Neural progenitor cell (in vitro differentiated cells): Measurements from ENCODE around the gene SUPT3H. TPM values are rescaled to one million over a fixed set of nuclear protein-coding genes. Genes with fewer than 3 reads are reported as not detected.

Source experiments
- DNase-seq: peaks from one replicate; pipeline ENCODE4 v3.0.0-alpha.2; 2016; ENCODE audit warnings: low spot score
- H2AFZ ChIP-seq: fragments of 200-600 bp; sonication (generic); replicated peaks from 2 replicates; pipeline ENCODE4 v1.6.1; 2016; ENCODE audit warnings: antibody characterized with exemption
- H3F3A ChIP-seq: fragments of 200-600 bp; sonication (generic); 2 replicates; pipeline ENCODE4 v1.6.1; 2016; ENCODE audit warnings: antibody characterized with exemption, low read depth
- H3K27ac ChIP-seq: fragments of 200-600 bp; sonication (generic); 2 replicates; pipeline ENCODE4 v1.5.1; 2016; ENCODE audit warnings: mild to moderate bottlenecking
- H3K27me3 ChIP-seq: fragments of 200-600 bp; sonication (generic); 2 replicates; pipeline ENCODE4 v1.6.1; 2016; ENCODE audit warnings: mild to moderate bottlenecking, moderate library complexity
- H3K36me3 ChIP-seq: fragments of 200-600 bp; sonication (generic); 2 replicates; pipeline ENCODE4 v1.5.1; 2016
- H3K4me1 ChIP-seq: fragments of 200-600 bp; sonication (generic); 2 replicates; pipeline ENCODE4 v1.6.1; 2016; ENCODE audit warnings: mixed run types
- H3K4me2 ChIP-seq: fragments of 200-600 bp; sonication (generic); 2 replicates; pipeline ENCODE4 v1.6.1; 2016
- H3K4me3 ChIP-seq: fragments of 200-600 bp; sonication (generic); 2 replicates; pipeline ENCODE4 v1.5.1; 2016
- H3K79me2 ChIP-seq: fragments of 200-600 bp; sonication (generic); 2 replicates; pipeline ENCODE4 v1.6.1; 2016; ENCODE audit warnings: low read depth
- H3K9ac ChIP-seq: fragments of 200-600 bp; sonication (generic); 2 replicates; pipeline ENCODE4 v1.6.1; 2016
- H3K9me3 ChIP-seq: fragments of 200-600 bp; sonication (generic); 2 replicates; pipeline ENCODE4 v1.5.1; 2016; ENCODE audit warnings: low read depth
- H4K20me1 ChIP-seq: fragments of 200-600 bp; sonication (generic); 2 replicates; pipeline ENCODE4 v1.6.1; 2016; ENCODE audit warnings: low read depth
- H3K27ac Mint-ChIP-seq: 3 replicates; pipeline ENCODE4 v1.8.0; 2021; ENCODE audit warnings: mixed read lengths
- H3K27me3 Mint-ChIP-seq: 2 replicates; pipeline ENCODE4 v1.8.0; 2022; ENCODE audit warnings: low read depth, mild to moderate bottlenecking, inconsistent platforms, moderate library complexity, mixed read lengths; ENCODE audit not compliant: insufficient read depth
- H3K36me3 Mint-ChIP-seq: 3 replicates; pipeline ENCODE4 v1.8.0; 2021; ENCODE audit warnings: mixed read lengths
- H3K4me1 Mint-ChIP-seq: 3 replicates; pipeline ENCODE4 v1.8.0; 2021; ENCODE audit warnings: mixed read lengths
- H3K4me3 Mint-ChIP-seq: 3 replicates; pipeline ENCODE4 v1.8.0; 2021; ENCODE audit warnings: mild to moderate bottlenecking, moderate library complexity, mixed read lengths
- H3K9me3 Mint-ChIP-seq: 3 replicates; pipeline ENCODE4 v1.8.0; 2020; ENCODE audit warnings: mixed read lengths
- CTCF ChIP-seq: fragments of 200-600 bp; sonication (generic); IDR thresholded peaks from 2 replicates; pipeline ENCODE4 v1.5.1; 2017; ENCODE audit warnings: antibody characterized with exemption, mild to moderate bottlenecking
- EZH2 ChIP-seq: fragments of 200-600 bp; sonication (generic); IDR thresholded peaks from 2 replicates; pipeline ENCODE4 v1.6.1; 2017; ENCODE audit warnings: antibody characterized with exemption, mild to moderate bottlenecking, moderate library complexity
- EZH2phosphoT487 ChIP-seq: fragments of 200-600 bp; sonication (generic); IDR thresholded peaks from 2 replicates; pipeline ENCODE4 v1.6.1; 2017; ENCODE audit warnings: antibody characterized with exemption
- total RNA-seq: library from RNA; depleted of rRNA; stranded (reverse); fragments of >200 nt; gene quantifications from 2 replicates; pipeline ENCODE4 v1.2.3, GENCODE V29; 2015; ENCODE audit warnings: low replicate concordance

SUPT3H gene
- total RNA-seq, 1 donor from 2014 or later: 16.3 TPM

GRCh38 chr6:44825273-44825672, 552.5 kb downstream of the SUPT3H start:
- no peaks in the 10 kb centered on the region for H3K79me2 ChIP-seq
- Mint-ChIP-seq H3K4me1 (no peaks in the 10 kb centered on the region), H3K27me3 (no peaks in the 10 kb centered on the region), H3K27ac (no peak overlapping the region), H3K9me3 (no peaks in the 10 kb centered on the region), H3K4me3 (no peak overlapping the region), H3K36me3 (no peaks in the 10 kb centered on the region)
- no peak for DNase-seq
- H3K27ac ChIP-seq: no peak overlapping the region
- no peaks in the 10 kb centered on the region for H3K36me3 ChIP-seq
- H3K4me2 ChIP-seq: no peak overlapping the region
- H3K9me3 ChIP-seq: no peaks in the 10 kb centered on the region
- TF ChIP-seq EZH2 (no peak), EZH2phosphoT487 (no peak), CTCF (no peak)
- no peak overlapping the region for H2AFZ ChIP-seq
- no peaks in the 10 kb centered on the region for H4K20me1 ChIP-seq
- no peak overlapping the region for H3K9ac ChIP-seq
- no peaks in the 10 kb centered on the region for H3F3A ChIP-seq
- H3K4me1 ChIP-seq: no peaks in the 10 kb centered on the region
- no peak overlapping the region for H3K4me3 ChIP-seq
- no peaks in the 10 kb centered on the region for H3K27me3 ChIP-seq

GRCh38 chr6:44824567-44824966, 553.2 kb downstream of the SUPT3H start:
- no peaks in the 10 kb centered on the region for H3K4me1 Mint-ChIP-seq
- H3K27me3 Mint-ChIP-seq: no peaks in the 10 kb centered on the region
- Histone ChIP-seq H3K4me3 (no peak overlapping the region), H3K79me2 (no peaks in the 10 kb centered on the region), H3K36me3 (no peaks in the 10 kb centered on the region), H3K27ac (no peak overlapping the region), H3K9ac (no peak overlapping the region), H2AFZ (no peak overlapping the region), H3K4me2 (no peak overlapping the region), H3K4me1 (no peaks in the 10 kb centered on the region), H3K9me3 (no peaks in the 10 kb centered on the region), H3K27me3 (no peaks in the 10 kb centered on the region), H3F3A (no peaks in the 10 kb centered on the region), H4K20me1 (no peaks in the 10 kb centered on the region)
- no peak overlapping the region for H3K27ac Mint-ChIP-seq
- H3K4me3 Mint-ChIP-seq: no peak overlapping the region
- TF ChIP-seq CTCF: no peak
- no peak for TF ChIP-seq EZH2phosphoT487
- no peak for TF ChIP-seq EZH2
- no peaks in the 10 kb centered on the region for H3K36me3 Mint-ChIP-seq
- no peaks in the 10 kb centered on the region for H3K9me3 Mint-ChIP-seq
- DNase-seq: no peak

- no peak overlapping the region for H3K4me3 Mint-ChIP-seq
- H3K4me1 Mint-ChIP-seq: no peaks in the 10 kb centered on the region
- H3K4me2 ChIP-seq: no peak overlapping the region
- H3K9me3 Mint-ChIP-seq: no peaks in the 10 kb centered on the region
- H3K9me3 ChIP-seq: no peaks in the 10 kb centered on the region
- no peaks in the 10 kb centered on the region for H3K36me3 Mint-ChIP-seq
- no peaks in the 10 kb centered on the region for H3K36me3 ChIP-seq
- TF ChIP-seq EZH2 (no peak), CTCF (no peak), EZH2phosphoT487 (no peak)
- no peak overlapping the region for H3K27ac ChIP-seq
- no peaks in the 10 kb centered on the region for H3K79me2 ChIP-seq
- no peaks in the 10 kb centered on the region for H4K20me1 ChIP-seq
- H3K27me3 Mint-ChIP-seq: no peaks in the 10 kb centered on the region
- H3K4me3 ChIP-seq: no peak overlapping the region
- no peaks in the 10 kb centered on the region for H3K4me1 ChIP-seq
- H3K9ac ChIP-seq: no peak overlapping the region
- no peaks in the 10 kb centered on the region for H3F3A ChIP-seq
- no peak for DNase-seq
- H3K27ac Mint-ChIP-seq: no peak overlapping the region
- no peaks in the 10 kb centered on the region for H3K27me3 ChIP-seq
- no peak overlapping the region for H2AFZ ChIP-seq
Measured at GRCh38 chr6:44820759-44821158, 557.0 kb downstream of the SUPT3H start.

GRCh38 chr6:44820321-44820720, 557.4 kb downstream of the SUPT3H start:
- Histone ChIP-seq H3K79me2 (no peaks in the 10 kb centered on the region), H2AFZ (no peak overlapping the region), H3K4me2 (no peak overlapping the region), H3K9ac (no peak overlapping the region), H3K27ac (no peak overlapping the region), H3F3A (no peaks in the 10 kb centered on the region), H3K4me3 (no peak overlapping the region), H3K9me3 (no peaks in the 10 kb centered on the region), H3K4me1 (no peaks in the 10 kb centered on the region), H3K36me3 (no peaks in the 10 kb centered on the region), H4K20me1 (no peaks in the 10 kb centered on the region), H3K27me3 (no peaks in the 10 kb centered on the region)
- no peaks in the 10 kb centered on the region for H3K36me3 Mint-ChIP-seq
- H3K4me3 Mint-ChIP-seq: no peak overlapping the region
- H3K4me1 Mint-ChIP-seq: no peaks in the 10 kb centered on the region
- H3K9me3 Mint-ChIP-seq: no peaks in the 10 kb centered on the region
- TF ChIP-seq EZH2phosphoT487 (no peak), CTCF (no peak), EZH2 (no peak)
- no peak overlapping the region for H3K27ac Mint-ChIP-seq
- H3K27me3 Mint-ChIP-seq: no peaks in the 10 kb centered on the region
- DNase-seq: no peak
